ENCODE data around the gene OLFM3.

- TF ChIP-seq CTCF (IDR thresholded peaks at IDR 0.05) (no peak), POLR2AphosphoS5 (IDR thresholded peaks at IDR 0.05) (no peak), POLR2A (IDR thresholded peaks at IDR 0.05; ENCODE audit: low read depth) (no peak)
These were observed 49.0 kb upstream of the OLFM3 start for GRCh38 chr1:102045752-102046151.

All from esophagus muscularis mucosa (tissue), 3 donors.